ENCODE measurements around the gene DDX31. TPM values are rescaled to one million over a fixed set of nuclear protein-coding genes. Genes with fewer than 3 reads are reported as not detected.

The DDX31 gene
- total and polyA plus RNA-seq, 7 donors = 5.5 to 12.4 (median 8.6) TPM

- intact Hi-C loops (cut with DNase I) = no loop called here
- no peak for DNase-seq
- no peak for TF ChIP-seq CTCF (IDR thresholded peaks at IDR 0.05)
- Histone ChIP-seq H3K36me3 (ENCODE audit: insufficient read depth in 1 of 2, low read depth in 1 of 2) (no peaks in the 10 kb centered on the region), H3K9me3 (peaks cover 22% of the 10 kb centered on the region), H3K27ac (no peak overlapping the region), H3K4me1 (no peaks in the 10 kb centered on the region), H3K4me3 (no peak overlapping the region), H3K27me3 (ENCODE audit: insufficient read depth in 3 of 3, low read length in 2 of 3) (peaks cover 0 to 6% (median 0%) of the 10 kb centered on the region in 3 donors)
- no peak for ATAC-seq
Observed at GRCh38 chr9:132697230-132697629, 27.4 kb upstream of the DDX31 start.

- DNase-seq (no peak), ATAC-seq (no peak)
- no peaks in the 10 kb centered on the region for H3K4me1 ChIP-seq
- intact Hi-C loops (cut with DNase I) = no loop called here
- 44 to 56% (median 48%) methylated on average over 2 of the region's 2 CpGs for WGBS, 3 donors
- no peaks in the 10 kb centered on the region for H3K27me3 ChIP-seq (ENCODE audit: insufficient read depth in 3 of 3, low read length in 2 of 3)
- TF ChIP-seq CTCF (IDR thresholded peaks at IDR 0.05) = no peak
- peaks cover 22% of the 10 kb centered on the region for H3K9me3 ChIP-seq
- no peak overlapping the region for H3K27ac ChIP-seq
- H3K36me3 ChIP-seq (ENCODE audit: insufficient read depth in 1 of 2, low read depth in 1 of 2) = peaks cover 0 to 28% of the 10 kb centered on the region in 2 donors
- H3K4me3 ChIP-seq = no peak overlapping the region
Observed at GRCh38 chr9:132694144-132694543, 24.4 kb upstream of the DDX31 start.

GRCh38 chr9:132690696-132691095 lies 20.9 kb upstream of the DDX31 start:
- H3K27me3 ChIP-seq (ENCODE audit: insufficient read depth in 3 of 3, low read length in 2 of 3) = no peaks in the 10 kb centered on the region
- intact Hi-C loops (cut with DNase I) = no loop called here
- H3K36me3 ChIP-seq (ENCODE audit: insufficient read depth in 1 of 2, low read depth in 1 of 2) = peaks cover 2 to 63% of the 10 kb centered on the region in 2 donors
- H3K4me1 ChIP-seq = no peaks in the 10 kb centered on the region
- H3K4me3 ChIP-seq = no peak overlapping the region
- DNase-seq = no peak
- no peak for TF ChIP-seq CTCF (IDR thresholded peaks at IDR 0.05)
- no peak for ATAC-seq
- 63 to 84% (median 77%) methylated on average over 1 of the region's 1 CpG for WGBS, 3 donors
- H3K27ac ChIP-seq = no peak overlapping the region
- no peaks in the 10 kb centered on the region for H3K9me3 ChIP-seq

GRCh38 chr9:132683873-132684272 lies 14.1 kb upstream of the DDX31 start:
- no peak overlapping the region for H3K27ac ChIP-seq
- H3K9me3 ChIP-seq = no peaks in the 10 kb centered on the region
- no peaks in the 10 kb centered on the region for H3K27me3 ChIP-seq (ENCODE audit: insufficient read depth in 3 of 3, low read length in 2 of 3)
- no peak for ATAC-seq
- H3K4me1 ChIP-seq = no peaks in the 10 kb centered on the region
- intact Hi-C loops (cut with DNase I) = no loop called here
- H3K36me3 ChIP-seq (ENCODE audit: insufficient read depth in 1 of 2, low read depth in 1 of 2) = peaks cover 2 to 81% of the 10 kb centered on the region in 2 donors
- no peak overlapping the region for H3K4me3 ChIP-seq
- 88 to 100% (median 92%) methylated on average over 1 of the region's 1 CpG for WGBS, 3 donors
- TF ChIP-seq CTCF (IDR thresholded peaks at IDR 0.05) = no peak
- DNase-seq = no peak

GRCh38 chr9:132681561-132681960 lies 11.8 kb upstream of the DDX31 start:
- DNase-seq (no peak), ATAC-seq (no peak)
- no peaks in the 10 kb centered on the region for H3K27me3 ChIP-seq (ENCODE audit: insufficient read depth in 3 of 3, low read length in 2 of 3)
- no peak overlapping the region for H3K4me3 ChIP-seq
- 77 to 89% (median 79%) methylated on average over 5 of the region's 5 CpGs for WGBS, 3 donors
- no peak for TF ChIP-seq CTCF (IDR thresholded peaks at IDR 0.05)
- H3K4me1 ChIP-seq = no peaks in the 10 kb centered on the region
- no peak overlapping the region for H3K27ac ChIP-seq
- H3K36me3 ChIP-seq (ENCODE audit: insufficient read depth in 1 of 2, low read depth in 1 of 2) = peaks cover 5 to 70% of the 10 kb centered on the region in 2 donors
- no peaks in the 10 kb centered on the region for H3K9me3 ChIP-seq
- intact Hi-C loops (cut with DNase I) = no loop called here
